ENCODE data around the gene PDCL2.

The PDCL2 gene, protein sequence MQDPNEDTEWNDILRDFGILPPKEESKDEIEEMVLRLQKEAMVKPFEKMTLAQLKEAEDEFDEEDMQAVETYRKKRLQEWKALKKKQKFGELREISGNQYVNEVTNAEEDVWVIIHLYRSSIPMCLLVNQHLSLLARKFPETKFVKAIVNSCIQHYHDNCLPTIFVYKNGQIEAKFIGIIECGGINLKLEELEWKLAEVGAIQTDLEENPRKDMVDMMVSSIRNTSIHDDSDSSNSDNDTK

GRCh38 chr4:55592014-55592413 lies at the start of gene PDCL2:
PDCL2 (minus strand) TSS chr4:55592245; CDS start chr4:55592109, 136 bp downstream.
- no peaks in the 10 kb centered on the region for H3F3A ChIP-seq (ENCODE audit: insufficient read depth)
- no peaks in the 10 kb centered on the region for H3K27me3 ChIP-seq (ENCODE audit: low read length)
- H3K4me3 ChIP-seq (ENCODE audit: insufficient read depth, low read length, poor library complexity, severe bottlenecking) = no peak within 1 kb of the TSS
- H3K9me2 ChIP-seq (replicated peaks; ENCODE audit: insufficient read depth, low read length) = no peaks in the 10 kb centered on the region
- H3K27ac ChIP-seq (ENCODE audit: low read depth, low read length) = no peak within 1 kb of the TSS
- no peak within 1 kb of the TSS for H2AFZ ChIP-seq (ENCODE audit: low read depth, low read length, severe bottlenecking)
- TF ChIP-seq CTCF (IDR thresholded peaks at IDR 0.05; ENCODE audit: insufficient read depth, low read length, poor library complexity, severe bottlenecking) (no peak), EZH2phosphoT487 (conservative IDR thresholded peaks at IDR 0.05; ENCODE audit: low read length) (no peak)
- H3K9ac ChIP-seq (ENCODE audit: low read length) = no peak within 1 kb of the TSS
- no peaks in the 10 kb centered on the region for H4K20me1 ChIP-seq (ENCODE audit: low read depth, low read length)
- H3K79me2 ChIP-seq (ENCODE audit: insufficient read depth, low read length) = no peaks in the 10 kb centered on the region
- H3K9me3 ChIP-seq (ENCODE audit: insufficient read depth, low read length) = no peaks in the 10 kb centered on the region
- no peak within 1 kb of the TSS for H3K4me2 ChIP-seq (ENCODE audit: low read depth, low read length, poor library complexity, severe bottlenecking)
- no peaks in the 10 kb centered on the region for H3K36me3 ChIP-seq (ENCODE audit: low read length)

DNA sequence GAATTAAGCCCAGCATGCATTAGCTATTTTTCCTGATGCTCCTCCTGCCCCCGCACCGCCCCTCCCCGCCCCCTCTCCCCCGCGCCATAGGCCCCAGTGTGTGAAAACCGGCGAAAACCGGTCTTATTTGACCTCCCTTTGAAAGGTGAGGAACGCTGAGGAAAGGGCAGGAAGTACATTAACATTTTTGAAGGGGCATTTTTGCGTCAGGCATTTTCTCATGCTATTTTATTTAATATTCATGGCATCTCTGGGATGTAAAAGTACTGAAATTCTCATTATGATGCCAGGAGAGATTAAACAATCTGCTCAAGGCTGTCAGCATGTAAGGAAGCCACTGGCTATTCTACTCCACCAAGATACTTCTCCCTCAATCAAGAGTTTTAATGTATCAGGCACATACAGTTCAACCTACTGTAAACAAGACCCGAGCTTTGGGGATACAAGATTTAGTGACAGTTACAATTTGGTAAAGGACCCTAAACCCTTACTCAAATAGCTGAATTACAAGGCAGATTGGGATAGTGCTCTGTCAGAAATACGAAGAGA lies 45.3 kb upstream of the PDCL2 start:
- Histone ChIP-seq H3K36me3 (ENCODE audit: low read length) (no peaks in the 10 kb centered on the region), H2AFZ (ENCODE audit: low read depth, low read length, severe bottlenecking) (no peak overlapping the region), H3K4me2 (ENCODE audit: low read depth, low read length, poor library complexity, severe bottlenecking) (no peak overlapping the region), H3K4me3 (ENCODE audit: insufficient read depth, low read length, poor library complexity, severe bottlenecking) (no peak overlapping the region), H3K27ac (ENCODE audit: low read depth, low read length) (no peak overlapping the region), H3K9ac (ENCODE audit: low read length) (no peak overlapping the region), H3K9me2 (replicated peaks; ENCODE audit: insufficient read depth, low read length) (no peaks in the 10 kb centered on the region), H3F3A (ENCODE audit: insufficient read depth) (no peaks in the 10 kb centered on the region), H3K27me3 (ENCODE audit: low read length) (no peaks in the 10 kb centered on the region), H3K79me2 (ENCODE audit: insufficient read depth, low read length) (no peaks in the 10 kb centered on the region), H4K20me1 (ENCODE audit: low read depth, low read length) (no peaks in the 10 kb centered on the region), H3K9me3 (ENCODE audit: insufficient read depth, low read length) (no peaks in the 10 kb centered on the region)
- TF ChIP-seq EZH2phosphoT487 (conservative IDR thresholded peaks at IDR 0.05; ENCODE audit: low read length) = no peak
- no peak for TF ChIP-seq CTCF (IDR thresholded peaks at IDR 0.05; ENCODE audit: insufficient read depth, low read length, poor library complexity, severe bottlenecking)

GRCh38 chr4:55636656-55636999 lies 44.6 kb upstream of the PDCL2 start:
- Histone ChIP-seq H3K36me3 (ENCODE audit: low read length) (no peaks in the 10 kb centered on the region), H3K4me2 (ENCODE audit: low read depth, low read length, poor library complexity, severe bottlenecking) (no peak overlapping the region), H2AFZ (ENCODE audit: low read depth, low read length, severe bottlenecking) (no peak overlapping the region), H3K27me3 (ENCODE audit: low read length) (no peaks in the 10 kb centered on the region), H3K9me2 (replicated peaks; ENCODE audit: insufficient read depth, low read length) (no peaks in the 10 kb centered on the region), H3K9ac (ENCODE audit: low read length) (no peak overlapping the region), H3K27ac (ENCODE audit: low read depth, low read length) (no peak overlapping the region), H4K20me1 (ENCODE audit: low read depth, low read length) (no peaks in the 10 kb centered on the region), H3K79me2 (ENCODE audit: insufficient read depth, low read length) (no peaks in the 10 kb centered on the region), H3F3A (ENCODE audit: insufficient read depth) (no peaks in the 10 kb centered on the region), H3K4me3 (ENCODE audit: insufficient read depth, low read length, poor library complexity, severe bottlenecking) (no peak overlapping the region), H3K9me3 (ENCODE audit: insufficient read depth, low read length) (no peaks in the 10 kb centered on the region)
- TF ChIP-seq EZH2phosphoT487 (conservative IDR thresholded peaks at IDR 0.05; ENCODE audit: low read length) (no peak), CTCF (IDR thresholded peaks at IDR 0.05; ENCODE audit: insufficient read depth, low read length, poor library complexity, severe bottlenecking) (no peak)

All from SU-DHL-6 (cell line).